Fibroblast of the aortic adventitia (primary cell): ENCODE results near the gene CREB3L1. TPM values are rescaled to one million over a fixed set of nuclear protein-coding genes. Genes with fewer than 3 reads are reported as not detected.

Experiments used
- DNase-seq: peaks from one replicate; pipeline ENCODE4 v3.0.0-alpha.2; 2010; ENCODE audit warnings: low read depth
- H3K4me3 ChIP-seq: 2 replicates; pipeline ENCODE4 v1.5.1; 2011; ENCODE audit warnings: low read depth, mild to moderate bottlenecking, control low read depth, low read length, moderate library complexity
- CTCF ChIP-seq: IDR thresholded peaks from 2 replicates; pipeline ENCODE4 v1.5.1; 2011; ENCODE audit warnings: mild to moderate bottlenecking, low read length, control low read depth, inconsistent platforms; ENCODE audit not compliant: insufficient read depth
- total RNA-seq: library from RNA; depleted of rRNA; stranded (reverse); fragments of >200 nt; gene quantifications from 2 replicates; pipeline ENCODE4 v1.2.3, GENCODE V29; 2012; ENCODE audit warnings: low replicate concordance

The CREB3L1 gene
- total RNA-seq, 1 donor, result 37.5 TPM

- H3K4me3 ChIP-seq, result no peak overlapping the region
- no peak for DNase-seq
- no peak for TF ChIP-seq CTCF
Observed at GRCh38 chr11:46265764-46266163, 11.7 kb upstream of the CREB3L1 start.

GRCh38 chr11:46267930-46268329 is 9.5 kb upstream of the CREB3L1 start:
- TF ChIP-seq CTCF, result no peak
- H3K4me3 ChIP-seq, result no peak overlapping the region
- no peak for DNase-seq

GRCh38 chr11:46270684-46271083 is 6.8 kb upstream of the CREB3L1 start:
- no peak overlapping the region for H3K4me3 ChIP-seq
- no peak for DNase-seq
- TF ChIP-seq CTCF, result no peak

- TF ChIP-seq CTCF, result no peak
- DNase-seq, result no peak
- no peak overlapping the region for H3K4me3 ChIP-seq
Observed at GRCh38 chr11:46271407-46271806, 6.1 kb upstream of the CREB3L1 start.

GRCh38 chr11:46271875-46272815 is 5.3 kb upstream of the CREB3L1 start:
- H3K4me3 ChIP-seq, result peak overlapping the region; percentile 13
- DNase-seq, result no peak
- no peak for TF ChIP-seq CTCF

- no peak for TF ChIP-seq CTCF
- DNase-seq, result peak; percentile 84
- H3K4me3 ChIP-seq, result no peak overlapping the region
Observed at GRCh38 chr11:46272816-46273427, 4.5 kb upstream of the CREB3L1 start.
